ENCODE measurements around the gene DYRK4. TPM values are rescaled to one million over a fixed set of nuclear protein-coding genes. Genes with fewer than 3 reads are reported as not detected.

DYRK4 gene
- total and polyA plus RNA-seq, 2 experiments from 2014 or later: 65.1 to 90.4 TPM

DNA sequence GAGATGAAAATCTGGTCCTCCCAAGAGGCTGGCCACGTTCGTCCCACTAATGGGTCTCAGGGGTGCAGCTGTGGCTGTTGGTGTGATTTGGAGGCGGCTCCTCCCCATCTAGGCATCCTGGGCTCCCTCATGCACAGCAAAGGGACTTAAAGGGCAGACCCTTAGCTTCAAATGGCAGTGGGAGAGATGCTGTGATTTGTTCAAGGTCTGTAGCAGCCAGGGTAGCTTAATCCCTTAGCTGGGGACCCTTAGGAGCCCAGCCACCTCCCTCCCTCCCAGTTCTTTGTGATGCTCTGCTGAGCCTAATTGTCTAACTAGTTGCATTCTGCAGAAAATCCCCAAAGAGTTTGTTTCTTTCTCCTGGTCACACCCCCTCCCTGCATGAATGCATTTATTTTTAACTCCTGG, 18.3 kb downstream of the DYRK4 start:
- TF ChIP-seq, protein P1, sequence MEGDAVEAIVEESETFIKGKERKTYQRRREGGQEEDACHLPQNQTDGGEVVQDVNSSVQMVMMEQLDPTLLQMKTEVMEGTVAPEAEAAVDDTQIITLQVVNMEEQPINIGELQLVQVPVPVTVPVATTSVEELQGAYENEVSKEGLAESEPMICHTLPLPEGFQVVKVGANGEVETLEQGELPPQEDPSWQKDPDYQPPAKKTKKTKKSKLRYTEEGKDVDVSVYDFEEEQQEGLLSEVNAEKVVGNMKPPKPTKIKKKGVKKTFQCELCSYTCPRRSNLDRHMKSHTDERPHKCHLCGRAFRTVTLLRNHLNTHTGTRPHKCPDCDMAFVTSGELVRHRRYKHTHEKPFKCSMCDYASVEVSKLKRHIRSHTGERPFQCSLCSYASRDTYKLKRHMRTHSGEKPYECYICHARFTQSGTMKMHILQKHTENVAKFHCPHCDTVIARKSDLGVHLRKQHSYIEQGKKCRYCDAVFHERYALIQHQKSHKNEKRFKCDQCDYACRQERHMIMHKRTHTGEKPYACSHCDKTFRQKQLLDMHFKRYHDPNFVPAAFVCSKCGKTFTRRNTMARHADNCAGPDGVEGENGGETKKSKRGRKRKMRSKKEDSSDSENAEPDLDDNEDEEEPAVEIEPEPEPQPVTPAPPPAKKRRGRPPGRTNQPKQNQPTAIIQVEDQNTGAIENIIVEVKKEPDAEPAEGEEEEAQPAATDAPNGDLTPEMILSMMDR (IDR thresholded peaks at IDR 0.05; ENCODE audit: low read depth, low read length): no peak
- no peaks in the 10 kb centered on the region for H3K36me3 ChIP-seq
- H3K27me3 ChIP-seq: no peaks in the 10 kb centered on the region
- no peaks in the 10 kb centered on the region for H3K4me1 ChIP-seq (ENCODE audit: low read depth)
- H3K27ac ChIP-seq: no peak overlapping the region
- no peak overlapping the region for H3K4me3 ChIP-seq
- no peaks in the 10 kb centered on the region for H3K9me3 ChIP-seq (ENCODE audit: low read depth)
- no peak for DNase-seq (ENCODE audit: low read depth in 1 of 2, low spot score in 1 of 2)

DNA sequence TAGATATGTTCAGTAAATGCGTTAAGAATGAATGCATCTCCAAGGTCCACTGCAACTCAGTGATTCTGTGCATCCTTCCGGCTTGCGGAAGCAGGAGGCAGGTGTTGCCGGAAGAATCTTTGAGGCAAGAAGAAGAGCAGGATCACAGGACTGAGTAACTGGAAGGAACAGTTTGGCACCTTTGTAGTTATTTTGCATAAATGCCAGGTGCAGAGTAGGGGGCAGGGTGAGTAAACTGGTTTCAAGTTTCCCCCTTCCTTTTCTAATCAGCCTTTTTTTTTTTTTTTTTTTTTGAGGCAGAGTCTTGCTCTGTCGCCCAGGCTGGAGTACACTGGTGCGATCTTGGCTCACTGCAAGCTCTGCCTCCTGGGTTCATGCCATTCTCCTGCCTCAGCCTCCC, 22.3 kb downstream of the DYRK4 start:
- Histone ChIP-seq H3K4me1 (ENCODE audit: low read depth) (no peaks in the 10 kb centered on the region), H3K36me3 (no peaks in the 10 kb centered on the region), H3K27ac (no peak overlapping the region), H3K27me3 (no peaks in the 10 kb centered on the region), H3K4me3 (no peak overlapping the region), H3K9me3 (ENCODE audit: low read depth) (no peaks in the 10 kb centered on the region)
- DNase-seq (ENCODE audit: low read depth in 1 of 2, low spot score in 1 of 2): no peak
- TF ChIP-seq, protein P1 (IDR thresholded peaks at IDR 0.05; ENCODE audit: low read depth, low read length): no peak

DNA sequence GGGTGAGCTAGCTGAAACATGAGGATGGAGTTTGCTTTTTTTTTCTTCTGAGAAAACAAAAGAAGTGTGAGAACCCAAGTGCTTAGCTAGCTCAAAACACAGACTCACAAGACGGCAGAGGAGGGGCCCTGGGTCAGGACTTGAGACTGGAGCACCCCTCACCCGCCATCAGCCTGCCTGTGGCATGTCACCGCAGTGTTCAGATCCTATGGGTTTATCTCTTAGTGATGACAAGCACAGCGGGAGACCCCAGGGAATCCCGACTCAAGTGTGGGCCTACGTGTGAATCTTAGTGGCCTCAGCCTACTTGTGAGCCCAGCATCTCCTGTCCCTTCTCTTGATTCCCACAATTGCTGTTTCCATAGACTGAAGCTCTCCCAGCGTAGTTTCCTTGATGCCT, 22.9 kb downstream of the DYRK4 start:
- DNase-seq (ENCODE audit: low read depth in 1 of 2, low spot score in 1 of 2): no peak
- no peaks in the 10 kb centered on the region for H3K4me1 ChIP-seq (ENCODE audit: low read depth)

DNA sequence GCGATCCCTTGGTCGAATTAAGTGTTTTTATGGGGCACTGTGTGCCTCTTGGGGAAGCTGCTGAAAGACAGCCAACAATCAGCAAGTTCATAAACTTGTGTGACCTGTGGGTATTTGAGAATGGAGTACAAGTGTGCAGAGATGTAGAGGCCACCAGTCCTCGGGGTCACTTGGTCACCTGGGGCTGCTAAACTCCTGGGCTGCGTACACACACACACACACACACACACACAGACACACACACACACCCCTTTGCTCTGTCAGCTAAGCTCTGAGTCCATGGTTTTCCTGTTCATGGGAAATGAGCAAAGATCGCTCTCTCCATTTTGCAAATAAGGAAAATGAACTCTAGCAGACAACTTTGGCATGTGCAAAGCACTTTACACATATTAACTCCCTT, 24.5 kb downstream of the DYRK4 start:
- no peak for DNase-seq (ENCODE audit: low read depth in 1 of 2, low spot score in 1 of 2)
- no peaks in the 10 kb centered on the region for H3K9me3 ChIP-seq (ENCODE audit: low read depth)
- no peaks in the 10 kb centered on the region for H3K4me1 ChIP-seq (ENCODE audit: low read depth)
- no peak overlapping the region for H3K4me3 ChIP-seq
- H3K36me3 ChIP-seq: no peaks in the 10 kb centered on the region
- no peaks in the 10 kb centered on the region for H3K27me3 ChIP-seq
- no peak overlapping the region for H3K27ac ChIP-seq
- TF ChIP-seq, protein P1 (IDR thresholded peaks at IDR 0.05; ENCODE audit: low read depth, low read length): no peak

More for the DNA sequence above, 22.9 kb downstream of the DYRK4 start:
- TF ChIP-seq, protein P1 (IDR thresholded peaks at IDR 0.05; ENCODE audit: low read depth, low read length): no peak
- no peaks in the 10 kb centered on the region for H3K9me3 ChIP-seq (ENCODE audit: low read depth)
- no peaks in the 10 kb centered on the region for H3K36me3 ChIP-seq
- H3K4me3 ChIP-seq: no peak overlapping the region
- no peak overlapping the region for H3K27ac ChIP-seq
- no peaks in the 10 kb centered on the region for H3K27me3 ChIP-seq

DNA sequence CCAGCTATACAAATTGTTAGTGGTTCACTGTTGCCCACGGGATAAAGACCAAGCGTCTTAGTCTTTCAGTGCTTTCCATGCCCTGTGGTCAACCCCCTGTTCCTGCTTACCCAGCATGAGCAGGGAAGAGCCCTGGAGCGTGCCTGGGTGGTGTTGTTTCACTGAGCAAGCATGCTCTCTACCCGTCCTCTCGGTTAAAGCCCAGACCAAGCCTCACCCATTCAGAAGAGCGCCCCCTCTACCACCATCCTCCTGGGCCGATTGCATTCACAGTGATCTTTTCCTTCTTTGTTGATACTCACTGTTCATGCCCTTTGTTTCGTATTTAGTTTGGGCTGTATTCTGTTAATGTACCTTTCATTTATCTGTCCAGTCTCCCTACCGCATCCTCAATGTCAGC, 25.1 kb downstream of the DYRK4 start:
- Histone ChIP-seq H3K36me3 (no peaks in the 10 kb centered on the region), H3K9me3 (ENCODE audit: low read depth) (no peaks in the 10 kb centered on the region)
- DNase-seq (ENCODE audit: low read depth in 1 of 2, low spot score in 1 of 2): no peak

More for the DNA sequence above, 25.1 kb downstream of the DYRK4 start:
- Histone ChIP-seq H3K4me3 (no peak overlapping the region), H3K4me1 (ENCODE audit: low read depth) (no peaks in the 10 kb centered on the region), H3K27me3 (no peaks in the 10 kb centered on the region), H3K27ac (no peak overlapping the region)
- TF ChIP-seq, protein P1 (IDR thresholded peaks at IDR 0.05; ENCODE audit: low read depth, low read length): no peak
